ENCODE measurements around the gene PITPNC1. TPM values are rescaled to one million over a fixed set of nuclear protein-coding genes. Genes with fewer than 3 reads are reported as not detected.

Gene PITPNC1
- total and polyA plus RNA-seq, 2 donors (not counting 1 experiment from before 2014, with no cell fraction given) = 5.8 to 7.1 TPM

GRCh38 chr17:67717192-67717623 is 340.1 kb downstream of the PITPNC1 start:
- H4K20me1 ChIP-seq (ENCODE audit: control insufficient read depth, extremely low read depth, insufficient read depth, low read length) = no peaks in the 10 kb centered on the region
- no peaks in the 10 kb centered on the region for H3K27me3 ChIP-seq (ENCODE audit: control insufficient read depth, insufficient read depth, low read length)
- peak overlapping the region; percentile 61 for H2AFZ ChIP-seq (ENCODE audit: low read length)
- H3K4me2 ChIP-seq (ENCODE audit: extremely low read depth, insufficient read depth, low read length) = peak overlapping the region; percentile 84
- DNase-seq (ENCODE audit: low read depth in 2 of 2) = no peak
- H3K79me2 ChIP-seq (ENCODE audit: control insufficient read depth, insufficient read depth, low read length) = peaks cover 26% of the 10 kb centered on the region
- no peaks in the 10 kb centered on the region for H3K9me3 ChIP-seq (ENCODE audit: control insufficient read depth, insufficient read depth, low read depth, low read length)
- peak overlapping the region; percentile 91 for H3K27ac ChIP-seq (ENCODE audit: insufficient read depth, low read length)
- H3K4me1 ChIP-seq (ENCODE audit: control insufficient read depth, extremely low read depth, insufficient read depth, low read length) = no peaks in the 10 kb centered on the region
- H3K4me3 ChIP-seq (replicated peaks in 1 of 4; ENCODE audit: control extremely low read depth in 1 of 4, insufficient read depth in 1 of 4, low read depth in 3 of 4, low read length in 4 of 4) = peak overlapping the region; percentile 44 to 99 (median 68)
- H3K36me3 ChIP-seq (ENCODE audit: control insufficient read depth, insufficient read depth, low read length) = peaks cover 4% of the 10 kb centered on the region
- TF ChIP-seq EZH2 (IDR thresholded peaks at IDR 0.05; ENCODE audit: low read length, missing control alignments) = no peak
- TF ChIP-seq CTCF (conservative IDR thresholded peaks at IDR 0.05 in 1 of 2, IDR thresholded peaks at IDR 0.05 in 1 of 2; ENCODE audit: low read depth in 1 of 2, low read length in 2 of 2) = no peak
- peak overlapping the region; percentile 35 for H3K9ac ChIP-seq (ENCODE audit: insufficient read depth, low read length)

- Histone ChIP-seq H4K20me1 (ENCODE audit: control insufficient read depth, extremely low read depth, insufficient read depth, low read length) (no peaks in the 10 kb centered on the region), H3K27me3 (ENCODE audit: control insufficient read depth, insufficient read depth, low read length) (no peaks in the 10 kb centered on the region), H3K9me3 (ENCODE audit: control insufficient read depth, insufficient read depth, low read depth, low read length) (no peaks in the 10 kb centered on the region), H3K4me2 (ENCODE audit: extremely low read depth, insufficient read depth, low read length) (peak within 1 kb of the TSS; percentile 92), H3K4me3 (replicated peaks in 1 of 4; ENCODE audit: control extremely low read depth in 1 of 4, insufficient read depth in 1 of 4, low read depth in 3 of 4, low read length in 4 of 4) (peak within 1 kb of the TSS; percentile 84 to 99 (median 94)), H3K79me2 (ENCODE audit: control insufficient read depth, insufficient read depth, low read length) (peaks cover 26% of the 10 kb centered on the region), H3K36me3 (ENCODE audit: control insufficient read depth, insufficient read depth, low read length) (peaks cover 4% of the 10 kb centered on the region), H3K9ac (ENCODE audit: insufficient read depth, low read length) (peak within 1 kb of the TSS; percentile 90), H3K27ac (ENCODE audit: insufficient read depth, low read length) (peak within 1 kb of the TSS; percentile 91), H2AFZ (ENCODE audit: low read length) (peak within 1 kb of the TSS; percentile 87), H3K4me1 (ENCODE audit: control insufficient read depth, extremely low read depth, insufficient read depth, low read length) (no peaks in the 10 kb centered on the region)
- peak; percentile 97 to 99 for DNase-seq (ENCODE audit: low read depth in 2 of 2)
- no peak for TF ChIP-seq EZH2 (IDR thresholded peaks at IDR 0.05; ENCODE audit: low read length, missing control alignments)
- TF ChIP-seq CTCF (conservative IDR thresholded peaks at IDR 0.05 in 1 of 2, IDR thresholded peaks at IDR 0.05 in 1 of 2; ENCODE audit: low read depth in 1 of 2, low read length in 2 of 2) = peak; percentile 84
Measured at GRCh38 chr17:67717624-67718324, 340.7 kb downstream of the PITPNC1 start, which contains the start of gene NOL11. TSS of gene NOL11 (plus strand) at chr17:67717936. CDS start at chr17:67717948, 12 bp downstream.

- no peaks in the 10 kb centered on the region for H3K9me3 ChIP-seq (ENCODE audit: control insufficient read depth, insufficient read depth, low read depth, low read length)
- no peaks in the 10 kb centered on the region for H4K20me1 ChIP-seq (ENCODE audit: control insufficient read depth, extremely low read depth, insufficient read depth, low read length)
- no peaks in the 10 kb centered on the region for H3K4me1 ChIP-seq (ENCODE audit: control insufficient read depth, extremely low read depth, insufficient read depth, low read length)
- H3K4me3 ChIP-seq (replicated peaks in 1 of 4; ENCODE audit: control extremely low read depth in 1 of 4, insufficient read depth in 1 of 4, low read depth in 3 of 4, low read length in 4 of 4) = peak overlapping the region; percentile 84 to 99 (median 94)
- peak overlapping the region; percentile 90 for H3K9ac ChIP-seq (ENCODE audit: insufficient read depth, low read length)
- no peak for TF ChIP-seq CTCF (conservative IDR thresholded peaks at IDR 0.05 in 1 of 2, IDR thresholded peaks at IDR 0.05 in 1 of 2; ENCODE audit: low read depth in 1 of 2, low read length in 2 of 2)
- no peak for TF ChIP-seq EZH2 (IDR thresholded peaks at IDR 0.05; ENCODE audit: low read length, missing control alignments)
- peak overlapping the region; percentile 92 for H3K4me2 ChIP-seq (ENCODE audit: extremely low read depth, insufficient read depth, low read length)
- DNase-seq (ENCODE audit: low read depth in 2 of 2) = peak; percentile 13 to 63
- H2AFZ ChIP-seq (ENCODE audit: low read length) = peak overlapping the region; percentile 87
- peaks cover 26% of the 10 kb centered on the region for H3K79me2 ChIP-seq (ENCODE audit: control insufficient read depth, insufficient read depth, low read length)
- no peaks in the 10 kb centered on the region for H3K27me3 ChIP-seq (ENCODE audit: control insufficient read depth, insufficient read depth, low read length)
- H3K27ac ChIP-seq (ENCODE audit: insufficient read depth, low read length) = peak overlapping the region; percentile 91
- peaks cover 4% of the 10 kb centered on the region for H3K36me3 ChIP-seq (ENCODE audit: control insufficient read depth, insufficient read depth, low read length)
Measured at GRCh38 chr17:67718325-67718941, 341.4 kb downstream of the PITPNC1 start.

Measured in fibroblast of lung (primary cell).